ENCODE measurements around the gene GREM1.

The GREM1 gene

GRCh38 chr15:32790352-32790999 lies 72.7 kb downstream of the GREM1 start:
- DNase-seq = no peak

GRCh38 chr15:32792436-32792835 lies 74.6 kb downstream of the GREM1 start:
- no peak for DNase-seq

Measured in 8988T (cell line).